ENCODE data around the gene DALRD3. TPM values are rescaled to one million over a fixed set of nuclear protein-coding genes. Genes with fewer than 3 reads are reported as not detected.
"Not testable (repeated sequence)": the region's sequence is repeated elsewhere in the genome, so short reads cannot be mapped to it uniquely, and the experiment has no call there.

Gene DALRD3
- polyA plus RNA-seq, 6 donors from 2014 or later, result 25.4 to 40.6 (median 27.5) TPM

GRCh38 chr3:49017229-49017970 is 980 bp downstream of the DALRD3 start:
- Mint-ChIP-seq H3K4me1 (peaks cover 17 to 51% (median 36%) of the 10 kb centered on the region in 3 donors), H3K27me3 (no peaks in the 10 kb centered on the region), H3K9me3 (no peaks in the 10 kb centered on the region), H3K4me3 (peak overlapping the region; percentile 87 to 98 (median 95)), H3K36me3 (no peaks in the 10 kb centered on the region), H3K27ac (peak overlapping the region in 4 of 6 donors; percentile 26 to 81 (median 60))
- ATAC-seq (ENCODE audit: low read depth in 2 of 2), result no peak
- DNase-seq, result no peak

GRCh38 chr3:49016414-49017228 is 1.8 kb downstream of the DALRD3 start:
- Mint-ChIP-seq H3K4me1 (peaks cover 17 to 57% (median 42%) of the 10 kb centered on the region in 3 donors), H3K27me3 (no peaks in the 10 kb centered on the region)

GRCh38 chr3:49015765-49016164 is 2.6 kb downstream of the DALRD3 start:
- no peaks in the 10 kb centered on the region for H3K9me3 Mint-ChIP-seq
- peak overlapping the region in 7 of 8 donors; percentile 9 to 93 (median 62) for H3K4me3 Mint-ChIP-seq
- H3K27ac Mint-ChIP-seq, result peak overlapping the region in 1 of 6 donors; percentile 56
- no peaks in the 10 kb centered on the region for H3K36me3 Mint-ChIP-seq
- ATAC-seq (ENCODE audit: low read depth in 2 of 2), result no peak
- H3K4me1 Mint-ChIP-seq, result peaks cover 13 to 57% (median 43%) of the 10 kb centered on the region in 3 donors
- no peaks in the 10 kb centered on the region for H3K27me3 Mint-ChIP-seq
- DNase-seq, result no peak

More at GRCh38 chr3:49016414-49017228, 1.8 kb downstream of the DALRD3 start:
- no peak for ATAC-seq (ENCODE audit: low read depth in 2 of 2)
- Mint-ChIP-seq H3K4me3 (peak overlapping the region in 7 of 8 donors; percentile 8 to 96 (median 86)), H3K36me3 (no peaks in the 10 kb centered on the region), H3K27ac (no peak overlapping the region), H3K9me3 (no peaks in the 10 kb centered on the region)
- no peak for DNase-seq

GRCh38 chr3:49015072-49015471 is 3.3 kb downstream of the DALRD3 start:
- DNase-seq (no peak), ATAC-seq (ENCODE audit: low read depth in 2 of 2) (no peak)
- Mint-ChIP-seq H3K36me3 (no peaks in the 10 kb centered on the region), H3K27ac (peak overlapping the region in 1 of 6 donors; percentile 90), H3K27me3 (no peaks in the 10 kb centered on the region), H3K4me3 (peak overlapping the region in 1 of 8 donors; percentile 93), H3K4me1 (peaks cover 9 to 51% (median 37%) of the 10 kb centered on the region in 3 donors), H3K9me3 (no peaks in the 10 kb centered on the region)

- no peaks in the 10 kb centered on the region for H3K27me3 Mint-ChIP-seq
- peak; percentile 48 to 49 for ATAC-seq (ENCODE audit: low read depth in 2 of 2)
- H3K4me3 Mint-ChIP-seq, result peak overlapping the region in 2 of 8 donors; percentile 52 to 62
- DNase-seq, result peak; percentile 27
- H3K27ac Mint-ChIP-seq, result peak overlapping the region in 1 of 6 donors; percentile 61
- H3K36me3 Mint-ChIP-seq, result no peaks in the 10 kb centered on the region
- H3K9me3 Mint-ChIP-seq, result no peaks in the 10 kb centered on the region
- H3K4me1 Mint-ChIP-seq, result peaks cover 14 to 46% (median 37%) of the 10 kb centered on the region in 3 donors
Measured at GRCh38 chr3:49013738-49014660, 4.4 kb downstream of the DALRD3 start.

- Mint-ChIP-seq H3K4me3 (peak overlapping the region in 1 of 8 donors; percentile 62), H3K9me3 (no peaks in the 10 kb centered on the region), H3K27ac (peak overlapping the region in 1 of 6 donors; percentile 61), H3K4me1 (peaks cover 19 to 50% (median 43%) of the 10 kb centered on the region in 3 donors), H3K36me3 (no peaks in the 10 kb centered on the region), H3K27me3 (no peaks in the 10 kb centered on the region)
- no peak for DNase-seq
- no peak for ATAC-seq (ENCODE audit: low read depth in 2 of 2)
Measured at GRCh38 chr3:49013113-49013737, 5.2 kb downstream of the DALRD3 start.

GRCh38 chr3:49012441-49013017 is 5.9 kb downstream of the DALRD3 start:
- no peaks in the 10 kb centered on the region for H3K36me3 Mint-ChIP-seq
- H3K4me3 Mint-ChIP-seq, result peak overlapping the region in 2 of 8 donors; percentile 29 to 51
- H3K9me3 Mint-ChIP-seq, result no peaks in the 10 kb centered on the region
- no peaks in the 10 kb centered on the region for H3K27me3 Mint-ChIP-seq
- peaks cover 26 to 54% (median 50%) of the 10 kb centered on the region in 3 donors for H3K4me1 Mint-ChIP-seq
- no peak for DNase-seq
- peak overlapping the region in 1 of 6 donors; percentile 78 for H3K27ac Mint-ChIP-seq
- ATAC-seq (ENCODE audit: low read depth in 2 of 2), result no peak

GRCh38 chr3:49009396-49009795 is 9.0 kb downstream of the DALRD3 start:
- ATAC-seq (ENCODE audit: low read depth in 2 of 2) (no peak), DNase-seq (no peak)
- no peaks in the 10 kb centered on the region for H3K36me3 Mint-ChIP-seq
- H3K4me1 Mint-ChIP-seq, result peaks cover 31 to 53% (median 50%) of the 10 kb centered on the region in 3 donors
- no peaks in the 10 kb centered on the region for H3K9me3 Mint-ChIP-seq
- peak overlapping the region in 7 of 8 donors; percentile 34 to 100 (median 50) for H3K4me3 Mint-ChIP-seq
- peak overlapping the region in 2 of 6 donors; percentile 51 to 97 for H3K27ac Mint-ChIP-seq
- H3K27me3 Mint-ChIP-seq, result no peaks in the 10 kb centered on the region

- peak overlapping the region; percentile 89 to 100 (median 100) for H3K4me3 Mint-ChIP-seq
- H3K4me1 Mint-ChIP-seq, result peaks cover 26 to 47% (median 46%) of the 10 kb centered on the region in 3 donors
- not testable (repeated sequence) for DNase-seq; H3K27me3 Mint-ChIP-seq; ATAC-seq (ENCODE audit: low read depth in 2 of 2); H3K36me3 Mint-ChIP-seq; H3K9me3 Mint-ChIP-seq
- H3K27ac Mint-ChIP-seq, result peak overlapping the region in 4 of 6 donors; percentile 96 to 99 (median 97)
Measured at GRCh38 chr3:49008627-49009026, 9.8 kb downstream of the DALRD3 start.

- Mint-ChIP-seq H3K27me3 (no peaks in the 10 kb centered on the region), H3K36me3 (no peaks in the 10 kb centered on the region), H3K9me3 (no peaks in the 10 kb centered on the region), H3K4me3 (peak overlapping the region; percentile 89 to 100 (median 100)), H3K4me1 (peaks cover 25 to 46% (median 39%) of the 10 kb centered on the region in 3 donors), H3K27ac (peak overlapping the region; percentile 96 to 100 (median 98))
- peak; percentile 79 for DNase-seq
- ATAC-seq (ENCODE audit: low read depth in 2 of 2), result peak; percentile 37 to 41
Measured at GRCh38 chr3:49007771-49008528, 10.4 kb downstream of the DALRD3 start.

GRCh38 chr3:49007068-49007770 is 11.2 kb downstream of the DALRD3 start, which contains the start of gene WDR6:
TSS of gene WDR6 (plus strand) at chr3:49007391. CDS start at chr3:49007432, 41 bp downstream.
- Mint-ChIP-seq H3K27me3 (no peaks in the 10 kb centered on the region), H3K27ac (peak within 1 kb of the TSS; percentile 96 to 100 (median 98)), H3K9me3 (no peaks in the 10 kb centered on the region), H3K4me3 (peak within 1 kb of the TSS; percentile 89 to 100 (median 100)), H3K36me3 (no peaks in the 10 kb centered on the region), H3K4me1 (peaks cover 26 to 39% (median 35%) of the 10 kb centered on the region in 3 donors)
- DNase-seq, result peak; percentile 98
- ATAC-seq (ENCODE audit: low read depth in 2 of 2), result peak; percentile 91
